DMS53 treated with DMSO at 0.1 percent for 48 hours (cell line): Measurements from ENCODE around the gene TIAM1.
"Not testable (repeated sequence)": the region's sequence is repeated elsewhere in the genome, so short reads cannot be mapped to it uniquely, and the experiment has no call there.

ENCODE experiments used
- DNase-seq: peaks from one replicate; lab custom pipeline; 2025; ENCODE audit not compliant: unreplicated experiment; lab: John Stamatoyannopoulos, UW

The TIAM1 gene

GRCh38 chr21:31258073-31258472 is 86.0 kb downstream of the TIAM1 start:
- DNase-seq, result no peak

GRCh38 chr21:31257265-31257664 is 86.8 kb downstream of the TIAM1 start:
- no peak for DNase-seq

- DNase-seq, result no peak
Observed at GRCh38 chr21:31255896-31256295, 88.2 kb downstream of the TIAM1 start.

GRCh38 chr21:31255036-31255435 is 89.0 kb downstream of the TIAM1 start:
- DNase-seq, result no peak

- no peak for DNase-seq
Observed at GRCh38 chr21:31254131-31254530, 89.9 kb downstream of the TIAM1 start.

- no peak for DNase-seq
Observed at GRCh38 chr21:31253684-31254083, 90.4 kb downstream of the TIAM1 start.

GRCh38 chr21:31252611-31253010 is 91.5 kb downstream of the TIAM1 start:
- no peak for DNase-seq

- DNase-seq, result no peak
Observed at GRCh38 chr21:31252091-31252490, 92.0 kb downstream of the TIAM1 start.

- no peak for DNase-seq
Observed at GRCh38 chr21:31251686-31252085, 92.4 kb downstream of the TIAM1 start.

GRCh38 chr21:31248598-31248997 is 95.5 kb downstream of the TIAM1 start:
- no peak for DNase-seq

- DNase-seq, result no peak
Observed at GRCh38 chr21:31243611-31244010, 100.5 kb downstream of the TIAM1 start.

- no peak for DNase-seq
Observed at GRCh38 chr21:31236528-31236927, 107.5 kb downstream of the TIAM1 start.

- DNase-seq, result no peak
Observed at GRCh38 chr21:31235671-31236450, 108.2 kb downstream of the TIAM1 start.

GRCh38 chr21:31234936-31235335 is 109.1 kb downstream of the TIAM1 start:
- DNase-seq, result no peak

- DNase-seq, result no peak
Observed at GRCh38 chr21:31233711-31234110, 110.3 kb downstream of the TIAM1 start.

- no peak for DNase-seq
Observed at GRCh38 chr21:31232344-31232743, 111.7 kb downstream of the TIAM1 start.

- DNase-seq, result no peak
Observed at GRCh38 chr21:31230937-31231336, 113.1 kb downstream of the TIAM1 start.

- DNase-seq, result not testable (repeated sequence)
Observed at GRCh38 chr21:31228723-31229122, 115.3 kb downstream of the TIAM1 start.

GRCh38 chr21:31225713-31226112 is 118.3 kb downstream of the TIAM1 start:
- no peak for DNase-seq

- no peak for DNase-seq
Observed at GRCh38 chr21:31222142-31222541, 121.9 kb downstream of the TIAM1 start.

- no peak for DNase-seq
Observed at GRCh38 chr21:31221043-31221442, 123.0 kb downstream of the TIAM1 start.

GRCh38 chr21:31220575-31220974 is 123.5 kb downstream of the TIAM1 start:
- no peak for DNase-seq
